ENCODE data around the gene AGAP1. TPM values are rescaled to one million over a fixed set of nuclear protein-coding genes. Genes with fewer than 3 reads are reported as not detected.

The AGAP1 gene
- total RNA-seq, 1 donor: 10.8 TPM

GRCh38 chr2:236102971-236103370, 609.1 kb downstream of the AGAP1 start:
- no peak overlapping the region for H3K4me3 ChIP-seq (ENCODE audit: low read depth, low read length)
- DNase-seq (ENCODE audit: low read depth): no peak
- TF ChIP-seq CTCF (IDR thresholded peaks at IDR 0.05; ENCODE audit: insufficient read depth, low read depth, low read length): no peak

GRCh38 chr2:236103981-236104380, 610.1 kb downstream of the AGAP1 start:
- no peak for DNase-seq (ENCODE audit: low read depth)
- no peak overlapping the region for H3K4me3 ChIP-seq (ENCODE audit: low read depth, low read length)
- no peak for TF ChIP-seq CTCF (IDR thresholded peaks at IDR 0.05; ENCODE audit: insufficient read depth, low read depth, low read length)

GRCh38 chr2:236105955-236106607, 612.2 kb downstream of the AGAP1 start:
- TF ChIP-seq CTCF (IDR thresholded peaks at IDR 0.05; ENCODE audit: insufficient read depth, low read depth, low read length): no peak
- DNase-seq (ENCODE audit: low read depth): no peak
- no peak overlapping the region for H3K4me3 ChIP-seq (ENCODE audit: low read depth, low read length)

- H3K4me3 ChIP-seq (ENCODE audit: low read depth, low read length): no peak overlapping the region
- no peak for TF ChIP-seq CTCF (IDR thresholded peaks at IDR 0.05; ENCODE audit: insufficient read depth, low read depth, low read length)
- no peak for DNase-seq (ENCODE audit: low read depth)
Observed at GRCh38 chr2:236106761-236107160, 612.9 kb downstream of the AGAP1 start.

GRCh38 chr2:236107536-236107935, 613.7 kb downstream of the AGAP1 start:
- no peak overlapping the region for H3K4me3 ChIP-seq (ENCODE audit: low read depth, low read length)
- TF ChIP-seq CTCF (IDR thresholded peaks at IDR 0.05; ENCODE audit: insufficient read depth, low read depth, low read length): no peak
- DNase-seq (ENCODE audit: low read depth): no peak

GRCh38 chr2:236107942-236108625, 614.2 kb downstream of the AGAP1 start:
- TF ChIP-seq CTCF (IDR thresholded peaks at IDR 0.05; ENCODE audit: insufficient read depth, low read depth, low read length): no peak
- H3K4me3 ChIP-seq (ENCODE audit: low read depth, low read length): no peak overlapping the region
- DNase-seq (ENCODE audit: low read depth): no peak

Data from fibroblast of villous mesenchyme (primary cell).